ENCODE results near the gene LTBP3. TPM values are rescaled to one million over a fixed set of nuclear protein-coding genes. Genes with fewer than 3 reads are reported as not detected.

Gene LTBP3
- total RNA-seq, 6 donors from 2014 or later = 99.9 to 479 (median 131) TPM

GRCh38 chr11:65500387-65501185 is 57.6 kb downstream of the LTBP3 start:
- no peak for DNase-seq
- peaks cover 29 to 52% (median 34%) of the 10 kb centered on the region in 4 donors for H3K36me3 ChIP-seq
- ATAC-seq (ENCODE audit: low FRiP score in 2 of 2) = no peak

GRCh38 chr11:65499713-65500386 is 58.3 kb downstream of the LTBP3 start:
- H3K36me3 ChIP-seq = peaks cover 22 to 44% (median 26%) of the 10 kb centered on the region in 4 donors
- peak overlapping the region; percentile 65 to 75 (median 70) for H3K4me3 ChIP-seq
- no peaks in the 10 kb centered on the region for H3K9me3 ChIP-seq
- peaks cover 20 to 32% (median 27%) of the 10 kb centered on the region in 4 donors for H3K4me1 ChIP-seq
- TF ChIP-seq POLR2AphosphoS5 (IDR thresholded peaks at IDR 0.05) (no peak), CTCF (IDR thresholded peaks at IDR 0.05) (no peak), EP300 (IDR thresholded peaks at IDR 0.05) (no peak), POLR2A (IDR thresholded peaks at IDR 0.05) (peak in 1 of 4 donors; percentile 9)
- DNase-seq (no peak), ATAC-seq (ENCODE audit: low FRiP score in 2 of 2) (no peak)
- WGBS, 2 donors = 1% methylated on average over 3 of the region's 3 CpGs
- H3K27ac ChIP-seq = peak overlapping the region; percentile 98 to 99 (median 98)
- no peaks in the 10 kb centered on the region for H3K27me3 ChIP-seq

More at GRCh38 chr11:65500387-65501185, 57.6 kb downstream of the LTBP3 start:
- Histone ChIP-seq H3K27me3 (no peaks in the 10 kb centered on the region), H3K27ac (peak overlapping the region; percentile 98 to 99 (median 98)), H3K9me3 (no peaks in the 10 kb centered on the region), H3K4me1 (peaks cover 17 to 32% (median 29%) of the 10 kb centered on the region in 4 donors), H3K4me3 (peak overlapping the region; percentile 65 to 75 (median 70))
- TF ChIP-seq POLR2AphosphoS5 (IDR thresholded peaks at IDR 0.05) (peak; percentile 75 to 98), CTCF (IDR thresholded peaks at IDR 0.05) (no peak), POLR2A (IDR thresholded peaks at IDR 0.05) (peak; percentile 2 to 85 (median 74)), EP300 (IDR thresholded peaks at IDR 0.05) (peak in 1 of 4 donors; percentile 50)
- 0% methylated on average over 20 of the region's 20 CpGs for WGBS, 2 donors

- peak within 1 kb of the TSS; percentile 65 to 75 (median 70) for H3K4me3 ChIP-seq
- no peaks in the 10 kb centered on the region for H3K9me3 ChIP-seq
- H3K27ac ChIP-seq = peak within 1 kb of the TSS; percentile 98 to 99 (median 98)
- TF ChIP-seq CTCF (IDR thresholded peaks at IDR 0.05) (no peak), POLR2A (IDR thresholded peaks at IDR 0.05) (peak; percentile 99 to 100 (median 100)), POLR2AphosphoS5 (IDR thresholded peaks at IDR 0.05) (peak; percentile 100), EP300 (IDR thresholded peaks at IDR 0.05) (peak in 2 of 4 donors; percentile 75 to 99)
- no peaks in the 10 kb centered on the region for H3K27me3 ChIP-seq
- peaks cover 15 to 37% (median 19%) of the 10 kb centered on the region in 4 donors for H3K36me3 ChIP-seq
- peaks cover 26 to 29% (median 28%) of the 10 kb centered on the region in 4 donors for H3K4me1 ChIP-seq
- WGBS, 2 donors = 0 to 1% methylated on average over 24 of the region's 24 CpGs
- DNase-seq = peak; percentile 89 to 95
- peak; percentile 64 to 81 for ATAC-seq (ENCODE audit: low FRiP score in 2 of 2)
These were observed 59.0 kb downstream of the LTBP3 start, which contains the start of gene MALAT1 for GRCh38 chr11:65498977-65499712. TSS of gene MALAT1 (plus strand) at chr11:65499045.

- TF ChIP-seq EP300 (IDR thresholded peaks at IDR 0.05) (no peak), POLR2A (IDR thresholded peaks at IDR 0.05) (no peak), CTCF (IDR thresholded peaks at IDR 0.05) (no peak), POLR2AphosphoS5 (IDR thresholded peaks at IDR 0.05) (no peak)
- peak overlapping the region; percentile 59 to 72 (median 66) for H3K4me3 ChIP-seq
- H3K9me3 ChIP-seq = no peaks in the 10 kb centered on the region
- peaks cover 31 to 34% (median 32%) of the 10 kb centered on the region in 4 donors for H3K4me1 ChIP-seq
- no peak for DNase-seq
- no peaks in the 10 kb centered on the region for H3K27me3 ChIP-seq
- H3K36me3 ChIP-seq = peaks cover 10 to 32% (median 15%) of the 10 kb centered on the region in 4 donors
- WGBS, 2 donors = 0% methylated on average over 6 of the region's 6 CpGs
- H3K27ac ChIP-seq = peak overlapping the region; percentile 98 to 99 (median 98)
- no peak for ATAC-seq (ENCODE audit: low FRiP score in 2 of 2)
These were observed 59.5 kb downstream of the LTBP3 start for GRCh38 chr11:65498727-65498976.
